NOMO-1 treated with dmso at 0.1 percent for 144 hours (cell line): Measurements from ENCODE around the gene LTF.
"Not testable (repeated sequence)": the region's sequence is repeated elsewhere in the genome, so short reads cannot be mapped to it uniquely, and the experiment has no call there.

Experiments used
- DNase-seq: peaks from one replicate; lab custom pipeline; 2025; ENCODE audit not compliant: unreplicated experiment; lab: John Stamatoyannopoulos, UW

The LTF gene

GRCh38 chr3:46416811-46417510 lies 47.7 kb downstream of the LTF start:
- no peak for DNase-seq

GRCh38 chr3:46416125-46416810 lies 48.4 kb downstream of the LTF start:
- no peak for DNase-seq

- no peak for DNase-seq
Observed at GRCh38 chr3:46414739-46415138, 50.0 kb downstream of the LTF start.

GRCh38 chr3:46413951-46414350 lies 50.8 kb downstream of the LTF start:
- DNase-seq = no peak

- DNase-seq = no peak
Observed at GRCh38 chr3:46412786-46413298, 51.9 kb downstream of the LTF start.

GRCh38 chr3:46411271-46411670 lies 53.4 kb downstream of the LTF start:
- DNase-seq = no peak

- no peak for DNase-seq
Observed at GRCh38 chr3:46410669-46411068, 54.0 kb downstream of the LTF start.

- DNase-seq = no peak
Observed at GRCh38 chr3:46409739-46410489, 54.8 kb downstream of the LTF start.

GRCh38 chr3:46408853-46409252 lies 55.9 kb downstream of the LTF start:
- DNase-seq = no peak

GRCh38 chr3:46407970-46408369 lies 56.7 kb downstream of the LTF start:
- no peak for DNase-seq

- peak; percentile 52 for DNase-seq
Observed at GRCh38 chr3:46406788-46407611, 57.7 kb downstream of the LTF start, which contains the start of the genes CCR5AS and CCRL2. Gene CCR5AS (minus strand): TSS chr3:46407066. Gene CCRL2 (plus strand): TSS chr3:46407259. CDS start chr3:46408080, 821 bp downstream.

GRCh38 chr3:46406443-46406787 lies 58.3 kb downstream of the LTF start:
- DNase-seq = no peak

- no peak for DNase-seq
Observed at GRCh38 chr3:46405301-46406019, 59.2 kb downstream of the LTF start.

- not testable (repeated sequence) for DNase-seq
Observed at GRCh38 chr3:46402902-46403301, 61.8 kb downstream of the LTF start.

- DNase-seq = no peak
Observed at GRCh38 chr3:46401579-46401978, 63.1 kb downstream of the LTF start.

- no peak for DNase-seq
Observed at GRCh38 chr3:46400846-46401245, 63.9 kb downstream of the LTF start.

GRCh38 chr3:46400000-46400734 lies 64.5 kb downstream of the LTF start:
- DNase-seq = no peak

- no peak for DNase-seq
Observed at GRCh38 chr3:46399557-46399956, 65.1 kb downstream of the LTF start.

GRCh38 chr3:46399098-46399497 lies 65.6 kb downstream of the LTF start:
- DNase-seq = no peak
